Measurements from ENCODE around the gene TULP3. TPM values are rescaled to one million over a fixed set of nuclear protein-coding genes. Genes with fewer than 3 reads are reported as not detected.

Gene TULP3
- total and polyA plus RNA-seq, 2 of the 8 experiments (the other 6 are each of a cell fraction or from before 2014, with no cell fraction given), result 18.4 to 21.2 TPM

GRCh38 chr12:2877047-2877952 is 13.4 kb upstream of the TULP3 start, which contains the start of the genes FOXM1 and RHNO1:
FOXM1 (minus strand) TSS chr12:2877174; CDS start chr12:2874478, 2,696 bp downstream.
RHNO1 (plus strand) TSS chr12:2877223; CDS start chr12:2885367, 8,144 bp downstream.
- ChIA-PET POLR2A (ENCODE audit: partially characterized antibody) (interaction anchor here (0.6 to 4.1 kb wide), 21 partner anchors 8 to 173 kb away, joined by 3 to 31 read pairs (median 3); partner anchors contain the start of genes TEX52 and TULP3), CTCF (ENCODE audit: partially characterized antibody) (interaction anchor here (0.9 to 4.7 kb wide), 11 partner anchors 10 to 157 kb away, joined by 3 to 33 read pairs (median 5); no protein-coding TSS in a partner anchor)
- Histone ChIP-seq H3K23ac (ENCODE audit: insufficient read length) (no peak within 1 kb of the TSS), H3K18ac (ENCODE audit: extremely low read depth, low read length) (peak within 1 kb of the TSS; percentile 78), H4K20me1 (replicated peaks in 1 of 2; ENCODE audit: control insufficient read depth in 1 of 2, insufficient read depth in 2 of 2, low read length in 2 of 2) (no peaks in the 10 kb centered on the region), H2AFZ (ENCODE audit: low read length) (peak within 1 kb of the TSS; percentile 72), H3K4me3 (ENCODE audit: extremely low read depth in 1 of 4, insufficient read depth in 2 of 4, low read depth in 3 of 4, low read length in 4 of 4) (peak within 1 kb of the TSS; percentile 92 to 100 (median 98)), H2BK12ac (ENCODE audit: low read depth, low read length) (0 out of 2 replicates have a peak within 1 kb of the TSS, but pooled peaks have one; percentile 60), H2BK15ac (ENCODE audit: low read length) (0 out of 2 replicates have a peak within 1 kb of the TSS, but pooled peaks have one; percentile 29), H3K23me2 (ENCODE audit: low read depth, low read length) (peaks cover 7% of the 10 kb centered on the region), H2BK120ac (replicated peaks; ENCODE audit: low read depth, low read length) (peak within 1 kb of the TSS; percentile 56), H3K27ac (ENCODE audit: low read depth, low read length) (peak within 1 kb of the TSS; percentile 86), H3K9ac (replicated peaks in 1 of 4; ENCODE audit: extremely low read depth in 1 of 4, low read depth in 3 of 4, low read length in 3 of 4) (peak within 1 kb of the TSS; percentile 94 to 95 (median 94)), H3K9me3 (ENCODE audit: insufficient read depth in 2 of 2, low read depth in 1 of 2, low read length in 1 of 2) (no peaks in the 10 kb centered on the region), H2AK5ac (ENCODE audit: low read depth, low read length) (no peak within 1 kb of the TSS), H3K27me3 (replicated peaks in 1 of 4; ENCODE audit: control insufficient read depth in 3 of 4, extremely low read depth in 1 of 4, insufficient read depth in 3 of 4, low read length in 3 of 4) (no peaks in the 10 kb centered on the region), H3K79me1 (ENCODE audit: low read depth, low read length) (peaks cover 5% of the 10 kb centered on the region), H3K36me3 (ENCODE audit: control insufficient read depth in 2 of 4, insufficient read depth in 4 of 4, low read length in 3 of 4) (peaks cover 0 to 33% (median 14%) of the 10 kb centered on the region in 4 experiments; a peak in 6 of 8 replicates), H4K8ac (ENCODE audit: extremely low read depth, insufficient read depth, low read length) (peak within 1 kb of the TSS; percentile 80; the same call in 1 of the 2 replicates), H3K4me1 (replicated peaks in 1 of 4; ENCODE audit: control insufficient read depth in 3 of 4, insufficient read depth in 4 of 4, low read length in 3 of 4) (peaks cover 0 to 4% (median 3%) of the 10 kb centered on the region in 4 experiments; a peak in 4 of 7 replicates), H3K79me2 (ENCODE audit: control insufficient read depth in 1 of 2, insufficient read depth in 2 of 2, low read length in 2 of 2) (peaks cover 3 to 67% of the 10 kb centered on the region in 2 experiments; a peak in 3 of 4 replicates), H3K56ac (replicated peaks; ENCODE audit: insufficient read length, low read depth, low read length) (peak within 1 kb of the TSS; percentile 84), H4K5ac (ENCODE audit: insufficient read length, low read depth, low read length) (peak within 1 kb of the TSS; percentile 89), H2BK20ac (ENCODE audit: low read length) (no peak within 1 kb of the TSS), H3K4me2 (ENCODE audit: insufficient read depth in 1 of 2, low read depth in 2 of 2, low read length in 2 of 2) (peak within 1 kb of the TSS; percentile 75 to 86), H3K14ac (ENCODE audit: insufficient read length) (no peak within 1 kb of the TSS), H2BK5ac (ENCODE audit: low read depth, low read length) (peak within 1 kb of the TSS; percentile 93), H4K91ac (replicated peaks; ENCODE audit: insufficient read length, low read length) (peak within 1 kb of the TSS; percentile 65), H3K4ac (replicated peaks; ENCODE audit: insufficient read length, low read depth, low read length) (peak within 1 kb of the TSS; percentile 91)
- WGBS, 2 experiments (ENCODE audit: extremely low coverage in 1 of 2, insufficient coverage in 1 of 2, insufficient read length in 1 of 2, insufficient replicate concordance in 2 of 2, low coverage in 1 of 2, low lambda C conversion rate in 2 of 2, missing lambda C conversion rate in 1 of 2), result 5% methylated on average over 22 of the region's 70 CpGs; no CpG with 5 or more reads in 1 of the 2 experiments
- DNase-seq (ENCODE audit: low read depth in 1 of 2, low spot score in 2 of 2) (peak; percentile 74 to 94), FAIRE-seq (no peak)
- TF ChIP-seq SRF (IDR thresholded peaks at IDR 0.05; ENCODE audit: low read depth, low read length) (no peak), CTBP2 (IDR thresholded peaks at IDR 0.05; ENCODE audit: borderline replicate concordance, insufficient read depth, insufficient read length, low read length) (no peak), JUN (IDR thresholded peaks at IDR 0.05; ENCODE audit: low read depth, low read length) (no peak), GABPA (IDR thresholded peaks at IDR 0.05; ENCODE audit: borderline replicate concordance, insufficient read depth, low read length) (no peak), SP2 (IDR thresholded peaks at IDR 0.05; ENCODE audit: low read length) (no peak), SIRT6 (IDR thresholded peaks at IDR 0.05; ENCODE audit: low read length) (no peak), CREB1 (IDR thresholded peaks at IDR 0.05) (peak; percentile 50; the same call in 1 of the 2 replicates), PHF8 (conservative IDR thresholded peaks at IDR 0.05; ENCODE audit: low read depth, low read length) (peak; percentile 80; the same call in 1 of the 2 replicates), POLR2AphosphoS5 (IDR thresholded peaks at IDR 0.05; ENCODE audit: low read depth, low read length) (peak; percentile 67; the same call in 1 of the 2 replicates), EGR1 (IDR thresholded peaks at IDR 0.05; ENCODE audit: borderline replicate concordance, low read depth, low read length) (peak; percentile 76; the same call in 1 of the 2 replicates), EZH2 (IDR thresholded peaks at IDR 0.05; ENCODE audit: low read depth, low read length, severe bottlenecking) (no peak)
